ENCODE results near the gene ZCCHC10. TPM values are rescaled to one million over a fixed set of nuclear protein-coding genes. Genes with fewer than 3 reads are reported as not detected.

ZCCHC10 gene
- total and polyA plus RNA-seq, 9 of the 15 experiments (the other 6 are each of a cell fraction or from before 2014, with no cell fraction given), result 11.9 to 146 (median 51.8) TPM

- TF ChIP-seq USF1 (CRISPR knock-in tag; IDR thresholded peaks at IDR 0.05) (peak; percentile 76), TFAP4 (CRISPR knock-in tag; IDR thresholded peaks at IDR 0.05; ENCODE audit: borderline replicate concordance) (0 out of 2 replicates have a peak, but pooled peaks have one; percentile 48), SIN3B (IDR thresholded peaks at IDR 0.05; ENCODE audit: low read depth) (no peak), GATAD2B (IDR thresholded peaks at IDR 0.05; ENCODE audit: borderline replicate concordance) (no peak), DIDO1 (tag; IDR thresholded peaks at IDR 0.05; ENCODE audit: low read depth) (no peak), HCFC1 (IDR thresholded peaks at IDR 0.05; ENCODE audit: low read depth, low read length) (no peak), SAFB (IDR thresholded peaks at IDR 0.05; ENCODE audit: borderline replicate concordance, low read depth, low read length) (peak; percentile 46; the same call in 1 of the 2 replicates), SMARCA5 (IDR thresholded peaks at IDR 0.05) (no peak), RBFOX2 (IDR thresholded peaks at IDR 0.05; ENCODE audit: low read depth, low read length) (peak; percentile 84), MIER1 (IDR thresholded peaks at IDR 0.05; ENCODE audit: low read depth) (0 out of 2 replicates have a peak, but pooled peaks have one; percentile 22), CBX5 (IDR thresholded peaks at IDR 0.05; ENCODE audit: borderline replicate concordance, low read depth) (no peak), TBP (optimal IDR thresholded peaks at IDR 0.05; ENCODE audit: low read depth, low read length) (peak; percentile 50), ZNF639 (CRISPR knock-in tag; conservative IDR thresholded peaks at IDR 0.05 in 1 of 2, IDR thresholded peaks at IDR 0.05 in 1 of 2) (no peak), LEF1 (IDR thresholded peaks at IDR 0.05) (no peak), ZNF239 (CRISPR knock-in tag; IDR thresholded peaks at IDR 0.05) (no peak), GTF2A2 (tag; IDR thresholded peaks at IDR 0.05) (no peak), PKNOX1 (IDR thresholded peaks at IDR 0.05) (no peak), MITF (IDR thresholded peaks at IDR 0.05) (0 out of 2 replicates have a peak, but pooled peaks have one; percentile 44), ZNF76 (CRISPR knock-in tag; IDR thresholded peaks at IDR 0.05; ENCODE audit: borderline replicate concordance) (no peak), POLR2H (tag; IDR thresholded peaks at IDR 0.05; ENCODE audit: low read depth) (no peak), ARNT (IDR thresholded peaks at IDR 0.05) (no peak), CSDE1 (IDR thresholded peaks at IDR 0.05) (no peak), ETS2 (tag; IDR thresholded peaks at IDR 0.05; ENCODE audit: borderline replicate concordance, poor library complexity, severe bottlenecking) (no peak)
Observed at GRCh38 chr5:133052317-133053175, 26.2 kb upstream of the ZCCHC10 start (continued).
